ENCODE results near the gene GLS2. TPM values are rescaled to one million over a fixed set of nuclear protein-coding genes. Genes with fewer than 3 reads are reported as not detected.
"Not testable (repeated sequence)": the region's sequence is repeated elsewhere in the genome, so short reads cannot be mapped to it uniquely, and the experiment has no call there.

The GLS2 gene
- 0.13 TPM in 2 replicates for total RNA-seq

DNA sequence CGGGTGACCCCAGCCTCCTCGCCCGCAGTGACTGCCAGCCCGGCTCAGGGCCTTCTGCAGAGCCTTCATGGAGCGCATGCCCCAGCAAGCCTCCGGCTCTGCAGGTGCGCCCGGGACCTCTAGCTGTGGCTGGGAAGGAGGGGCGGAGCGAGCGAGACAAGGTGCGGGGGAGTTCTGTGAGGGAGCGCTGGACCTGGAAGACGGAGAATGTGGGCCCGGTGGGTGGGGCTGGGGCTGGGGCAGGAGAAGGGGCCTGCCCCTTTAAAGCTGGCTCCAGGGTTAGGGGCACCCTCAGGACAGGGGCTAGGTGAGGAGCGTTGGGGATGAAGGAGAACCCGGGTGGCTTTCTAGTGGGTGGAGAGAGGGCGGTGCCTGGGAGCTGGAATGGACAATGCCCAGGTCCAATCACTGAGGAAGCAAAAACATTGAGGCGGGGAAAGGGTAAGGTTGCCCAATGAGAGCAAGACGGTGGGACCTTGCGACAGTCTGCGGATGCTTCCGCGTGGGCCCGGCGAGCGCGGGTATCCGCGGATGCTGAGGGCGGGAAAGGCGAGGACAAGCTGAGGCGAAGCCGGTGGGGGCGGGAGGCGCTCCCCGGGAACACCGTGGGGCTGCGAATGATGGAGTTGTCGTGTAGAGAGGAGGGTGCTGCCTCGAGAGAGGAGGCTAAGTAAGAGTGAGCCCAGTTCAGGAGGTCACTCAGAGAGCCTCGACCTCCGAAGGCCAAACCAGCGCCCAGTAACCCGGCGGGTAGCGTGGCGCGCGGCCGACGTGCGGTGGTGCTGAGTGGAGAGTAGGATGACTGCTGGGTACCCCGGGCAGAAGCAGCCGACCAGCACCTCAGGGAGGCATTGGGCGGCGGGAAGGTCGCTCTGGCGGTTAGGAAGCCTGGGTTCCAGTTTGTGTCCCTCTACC, at the start of gene GLS2:
Gene GLS2 (minus strand): TSS at position 121 of the 915 bp plus-strand sequence. CDS start 43 bp downstream, at position 78.
- DNase-seq (ENCODE audit: low read depth in 2 of 2), result peak; percentile 59 to 71

DNA sequence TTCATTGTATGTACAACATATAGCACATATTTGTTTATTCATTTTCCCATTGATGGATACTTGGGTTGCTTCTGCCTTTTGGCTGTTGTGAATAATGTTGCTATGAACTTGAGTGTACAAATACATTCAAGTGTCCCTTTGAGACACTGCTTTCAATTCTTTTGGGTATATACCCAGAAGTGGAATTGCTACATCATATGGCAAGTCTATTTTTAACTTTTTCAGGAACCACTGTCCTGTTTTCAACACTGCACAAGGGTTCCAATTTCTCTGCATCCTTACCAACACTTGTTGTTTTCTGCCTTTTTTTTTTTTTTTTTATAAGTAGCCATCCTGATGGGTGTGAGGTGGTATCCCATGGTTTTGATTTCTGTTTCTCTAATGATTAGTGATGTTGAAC, 49.6 kb upstream of the GLS2 start:
- no peak for DNase-seq (ENCODE audit: low read depth in 2 of 2)

DNA sequence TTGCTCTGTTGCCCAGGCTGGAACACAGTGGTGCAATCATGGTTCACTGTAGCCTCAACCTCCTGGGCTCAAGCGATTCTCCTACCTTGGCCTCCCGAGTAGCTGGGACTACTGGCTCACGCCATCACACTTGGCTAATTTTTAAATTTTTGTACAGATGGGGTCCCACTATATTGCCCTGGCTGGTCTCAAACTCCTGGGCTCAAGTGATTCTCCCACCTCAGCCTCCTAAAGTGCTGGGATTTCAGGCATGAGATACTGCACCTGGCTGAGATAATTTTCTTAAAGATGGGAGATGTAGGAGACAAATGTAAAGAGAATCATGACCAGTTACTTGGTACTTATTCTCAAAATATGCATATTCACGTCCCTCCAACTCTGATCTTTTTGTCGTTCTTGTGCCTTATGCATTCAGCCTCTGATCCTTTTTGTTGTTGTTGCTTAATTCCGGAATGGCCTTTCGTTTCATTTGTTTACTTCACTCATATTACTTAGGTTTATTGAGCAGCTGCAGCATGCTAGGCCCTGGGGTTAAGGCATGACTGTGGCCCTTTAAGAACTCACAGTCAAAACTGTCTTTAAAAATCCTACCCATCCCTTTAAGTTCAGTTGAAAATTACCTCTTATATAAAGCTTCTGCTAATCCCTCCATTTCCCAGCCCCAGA, 42.6 kb upstream of the GLS2 start:
- no peak for DNase-seq (ENCODE audit: low read depth in 2 of 2)

DNA sequence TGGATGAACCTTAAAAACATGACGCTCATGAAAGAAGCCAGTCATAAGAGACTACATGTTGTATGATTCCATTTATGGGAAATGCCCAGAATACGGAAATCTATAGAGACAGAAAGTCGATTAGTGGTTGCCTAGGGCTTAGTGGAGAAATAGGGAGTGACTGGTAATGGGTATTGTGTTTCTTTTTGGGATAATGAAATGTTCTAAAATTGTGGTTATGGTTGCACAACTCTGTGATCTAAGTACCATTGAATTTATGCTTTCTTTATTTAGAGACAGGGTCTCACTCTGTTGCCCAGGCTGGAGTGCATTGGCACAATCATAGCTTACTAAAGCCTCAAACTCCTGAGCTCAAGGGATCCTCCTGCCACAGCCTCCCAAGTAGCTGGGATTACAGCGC, 41.7 kb upstream of the GLS2 start:
- no peak for DNase-seq (ENCODE audit: low read depth in 2 of 2)

DNA sequence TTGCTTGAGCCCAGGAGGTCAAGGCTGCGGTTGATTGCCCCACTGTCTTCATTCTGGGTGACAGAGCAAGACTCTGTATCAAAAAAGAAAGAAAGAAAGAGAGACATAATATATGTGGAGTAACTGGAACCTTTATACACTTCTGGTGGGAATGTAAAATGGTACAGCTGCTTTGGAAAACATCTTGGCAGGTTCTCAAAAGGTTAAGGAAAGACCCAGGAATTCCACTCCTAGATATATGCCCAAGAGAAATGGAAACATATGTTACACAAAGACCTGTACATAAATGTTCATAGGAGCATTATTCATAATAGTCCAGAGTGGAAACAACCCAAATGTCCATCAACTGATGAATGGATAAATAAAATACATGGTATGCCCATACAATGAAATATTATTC, 40.9 kb upstream of the GLS2 start:
- no peak for DNase-seq (ENCODE audit: low read depth in 2 of 2)

DNA sequence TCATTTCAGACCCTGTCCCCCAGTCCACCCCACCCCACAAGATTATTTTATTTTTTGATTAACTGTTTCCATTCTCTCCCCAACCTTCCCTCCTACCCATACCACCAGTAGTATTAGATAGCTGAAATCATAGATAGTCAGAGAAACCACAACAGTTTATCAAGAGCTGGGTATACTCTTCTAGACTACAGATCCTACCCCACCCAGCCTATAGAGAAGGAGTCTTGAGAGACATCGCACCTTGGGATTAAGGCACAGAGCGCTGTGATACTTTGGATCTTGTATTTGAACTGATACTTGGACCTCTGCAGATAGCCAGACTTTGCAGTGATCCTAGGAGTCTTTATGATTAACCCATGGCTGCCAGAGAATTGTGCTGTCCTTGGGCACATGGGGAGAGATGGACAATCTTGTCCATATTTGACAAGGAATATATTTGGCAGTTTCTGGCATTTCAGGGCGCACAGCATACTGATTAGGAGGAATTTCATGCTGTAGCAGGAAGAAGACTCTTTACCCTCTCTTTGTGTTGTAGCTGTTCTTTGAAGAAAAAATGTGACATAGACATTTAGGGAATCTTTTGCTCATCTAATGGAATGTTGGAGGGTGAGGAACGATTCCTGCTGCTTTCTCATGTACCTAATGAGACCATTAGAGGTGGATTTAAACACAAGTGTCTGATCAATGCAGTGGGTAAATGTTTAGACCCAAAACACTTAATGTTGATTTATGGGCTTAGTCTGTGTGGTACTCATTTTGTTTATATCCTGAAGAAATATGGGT, 34.6 kb upstream of the GLS2 start:
- peak in 1 of 2 donors; percentile 20 for DNase-seq (ENCODE audit: low read depth in 2 of 2)

DNA sequence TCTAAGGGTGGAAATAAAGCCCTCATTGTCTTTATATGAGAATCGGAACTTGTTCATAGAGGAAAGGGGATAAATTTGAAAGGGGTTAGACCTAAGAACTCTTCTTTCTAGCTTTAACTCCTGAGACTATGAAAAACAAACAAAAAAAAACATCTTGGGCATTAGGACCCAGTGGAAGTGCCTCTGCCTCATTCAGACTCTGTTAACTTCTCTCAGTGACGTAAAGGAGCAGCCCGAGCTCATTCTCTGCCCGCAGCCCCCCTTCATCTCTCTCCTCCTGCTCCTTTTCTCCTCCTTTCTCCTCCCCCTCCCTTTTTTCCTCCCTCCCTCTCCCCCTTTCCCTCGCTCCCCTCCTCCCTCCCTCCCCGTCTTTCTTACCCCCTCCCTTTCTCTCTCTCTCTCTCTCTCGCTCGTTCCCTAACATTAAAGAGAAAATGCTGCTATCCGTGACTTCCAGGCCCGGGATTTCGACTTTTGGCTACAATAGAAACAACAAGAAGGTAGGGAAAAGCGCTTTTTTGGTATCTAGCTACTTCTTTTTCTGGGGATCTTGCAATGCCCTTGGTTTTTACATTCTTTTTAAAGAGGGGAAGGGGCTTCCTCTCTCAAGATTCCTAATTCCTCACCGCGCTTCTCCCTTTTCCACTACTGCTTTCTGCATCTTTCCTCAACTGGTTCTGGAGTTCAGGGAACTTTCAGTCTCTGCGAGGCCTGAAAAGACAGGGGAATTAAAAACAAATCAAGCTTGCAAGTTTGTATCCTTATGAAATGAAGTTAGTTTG, 33.8 kb upstream of the GLS2 start, which contains the start of gene RBMS2:
Gene RBMS2 (plus strand): TSS at position 231 of the 782 bp plus-strand sequence. CDS start 204 bp downstream, at position 435.
- DNase-seq (ENCODE audit: low read depth in 2 of 2), result peak; percentile 58 to 93

DNA sequence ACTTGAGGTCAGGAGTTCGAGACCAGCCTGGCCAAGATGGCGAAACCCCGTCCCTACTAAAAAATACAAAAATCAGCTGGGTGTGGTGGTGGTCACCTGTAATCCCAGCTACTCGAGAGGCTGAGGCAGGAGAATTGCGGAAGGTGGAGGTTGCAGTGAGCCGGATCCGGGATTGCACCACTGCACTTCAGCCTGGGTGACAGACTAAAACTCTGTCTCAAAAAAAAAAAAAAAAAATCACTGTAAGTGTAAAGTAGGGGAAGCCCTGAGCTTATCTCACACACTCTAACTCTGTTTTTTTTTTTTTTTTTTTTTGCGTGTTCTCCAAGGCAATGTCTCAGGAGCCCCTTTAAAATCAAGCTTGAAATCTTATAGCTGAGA, 33.2 kb upstream of the GLS2 start:
- DNase-seq (ENCODE audit: low read depth in 2 of 2), result no peak

DNA sequence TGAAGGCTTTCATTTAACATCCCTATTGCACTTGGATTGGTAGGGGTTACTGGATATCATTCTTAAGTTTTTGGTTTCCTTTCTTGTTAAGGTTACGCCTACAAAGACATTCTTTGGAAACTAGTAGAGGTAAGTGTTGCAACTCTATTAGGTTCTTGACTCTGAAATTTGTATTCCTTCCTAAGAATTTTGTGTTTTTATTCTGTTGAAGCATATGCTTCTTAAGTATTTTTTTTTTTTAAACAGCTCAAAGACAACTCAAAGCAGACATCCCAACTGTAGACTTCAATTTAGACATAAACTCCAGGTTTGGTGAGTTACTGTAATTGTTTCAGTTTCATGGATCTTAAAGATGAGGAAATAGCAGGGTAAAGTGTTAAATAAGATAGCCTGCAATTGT, 32.5 kb upstream of the GLS2 start:
- DNase-seq (ENCODE audit: low read depth in 2 of 2), result peak in 1 of 2 donors; percentile 5

DNA sequence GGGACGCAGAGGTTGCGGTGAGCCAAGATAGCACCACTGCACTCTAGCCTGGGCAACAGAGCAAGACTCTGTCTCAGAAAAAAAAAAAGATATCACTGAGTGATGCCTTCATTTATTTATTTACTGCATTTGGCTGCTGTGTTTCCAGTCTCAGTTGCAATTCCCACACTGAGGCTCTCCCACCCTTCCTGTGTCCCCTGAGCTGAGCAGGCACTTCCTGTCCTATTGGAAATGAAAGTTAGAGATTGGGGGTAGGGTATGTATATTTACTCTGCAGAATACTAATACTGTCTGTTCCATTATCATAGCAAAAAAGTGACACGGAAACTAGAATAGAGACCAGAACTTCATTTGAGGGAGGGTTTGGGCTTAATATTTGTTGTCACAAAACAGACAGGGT, 32.1 kb upstream of the GLS2 start:
- DNase-seq (ENCODE audit: low read depth in 2 of 2), result peak; percentile 74 to 75

DNA sequence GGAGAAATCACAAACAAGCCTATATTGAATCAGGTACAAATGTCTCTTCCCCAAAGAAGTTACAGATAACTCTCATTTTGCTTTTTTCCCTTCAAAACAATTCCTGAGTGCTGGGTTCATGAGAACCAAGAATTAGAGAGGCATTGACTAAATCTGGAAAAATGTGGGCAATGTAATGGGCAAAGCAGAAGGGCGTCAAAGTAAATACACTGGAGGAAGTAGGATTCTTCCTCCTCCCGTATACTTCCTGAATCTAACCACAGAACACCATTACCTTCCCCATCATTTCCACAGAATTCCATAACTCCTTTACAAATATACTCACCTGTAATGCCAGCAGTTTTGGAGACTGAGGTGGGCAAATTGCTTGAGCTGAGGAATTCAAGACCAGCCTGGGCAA, 30.6 kb upstream of the GLS2 start:
- DNase-seq (ENCODE audit: low read depth in 2 of 2), result peak in 1 of 2 donors; percentile 41

DNA sequence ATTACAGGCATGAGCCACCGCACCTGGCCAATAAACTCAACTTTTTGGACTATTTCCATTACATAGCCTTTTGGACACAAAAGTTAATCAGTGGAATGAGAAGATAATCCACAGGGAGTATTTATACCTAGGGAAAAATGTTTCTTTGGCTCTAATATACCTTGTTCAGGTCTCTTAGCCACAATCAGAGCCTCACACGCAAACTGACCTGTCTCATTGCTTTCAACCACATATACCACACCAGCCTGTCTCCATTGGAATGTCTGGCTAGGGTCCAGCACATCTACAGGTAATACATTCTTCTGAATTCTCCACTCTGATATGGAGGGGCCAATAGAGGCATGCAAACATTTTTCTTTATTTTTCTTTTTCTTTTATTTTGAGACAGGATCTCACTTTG, 29.9 kb upstream of the GLS2 start:
- DNase-seq (ENCODE audit: low read depth in 2 of 2), result peak in 1 of 2 donors; percentile 10

DNA sequence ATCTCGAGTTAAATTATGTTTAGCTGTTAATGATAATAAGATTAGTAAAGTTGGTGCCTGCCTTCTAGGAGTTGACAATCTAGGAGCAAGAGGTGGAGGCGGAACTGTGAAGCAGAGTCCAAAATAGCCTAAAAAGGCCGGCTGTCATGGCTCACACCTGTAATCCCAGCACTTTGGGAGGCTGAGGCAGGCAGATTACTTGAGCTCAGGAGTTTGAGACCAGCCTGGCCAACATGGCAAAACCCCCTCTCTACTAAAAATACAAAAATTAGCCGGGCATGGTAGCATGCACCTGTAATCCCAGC, 26.0 kb upstream of the GLS2 start:
- not testable (repeated sequence) for DNase-seq (ENCODE audit: low read depth in 2 of 2)

DNA sequence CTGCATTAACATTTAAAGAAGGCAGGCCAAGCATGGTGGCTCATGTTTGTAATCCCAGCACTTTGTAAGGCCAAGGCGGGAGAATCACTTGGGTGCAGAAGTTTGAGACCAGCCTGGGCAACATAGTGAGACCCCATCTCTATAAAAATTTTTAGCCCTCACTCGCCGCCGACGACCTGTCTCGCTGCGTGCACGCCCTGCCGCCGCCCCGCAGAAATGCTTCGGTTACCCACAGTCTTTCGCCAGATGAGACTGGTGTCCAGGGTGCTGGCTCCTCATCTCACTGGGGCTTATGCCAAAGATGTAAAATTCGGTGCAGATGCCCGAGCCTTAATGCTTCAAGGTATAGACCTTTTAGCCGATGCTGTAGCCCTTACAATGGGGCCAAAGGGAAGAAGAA, 22.8 kb upstream of the GLS2 start:
- DNase-seq (ENCODE audit: low read depth in 2 of 2), result no peak

DNA sequence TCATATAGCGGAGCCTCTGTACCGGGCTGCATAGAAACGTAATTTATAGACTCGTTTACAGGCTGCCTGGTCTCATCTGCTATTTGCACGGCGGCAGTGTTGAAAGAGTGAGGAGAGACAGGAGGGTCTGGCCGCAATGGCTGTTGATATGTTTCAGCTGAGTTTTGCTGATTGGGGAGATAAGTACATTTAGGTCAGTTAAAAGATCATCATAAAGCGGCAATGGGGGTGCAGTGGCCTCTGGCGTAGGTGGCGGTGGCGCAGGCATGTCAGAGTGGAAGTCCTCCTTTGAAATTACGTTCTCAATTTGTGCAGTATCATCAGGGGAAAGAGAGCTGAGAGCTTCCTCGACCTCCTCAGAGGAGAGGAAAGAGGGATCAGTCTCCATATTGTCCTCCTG, 11.9 kb upstream of the GLS2 start:
- DNase-seq (ENCODE audit: low read depth in 2 of 2), result not testable (repeated sequence)

DNA sequence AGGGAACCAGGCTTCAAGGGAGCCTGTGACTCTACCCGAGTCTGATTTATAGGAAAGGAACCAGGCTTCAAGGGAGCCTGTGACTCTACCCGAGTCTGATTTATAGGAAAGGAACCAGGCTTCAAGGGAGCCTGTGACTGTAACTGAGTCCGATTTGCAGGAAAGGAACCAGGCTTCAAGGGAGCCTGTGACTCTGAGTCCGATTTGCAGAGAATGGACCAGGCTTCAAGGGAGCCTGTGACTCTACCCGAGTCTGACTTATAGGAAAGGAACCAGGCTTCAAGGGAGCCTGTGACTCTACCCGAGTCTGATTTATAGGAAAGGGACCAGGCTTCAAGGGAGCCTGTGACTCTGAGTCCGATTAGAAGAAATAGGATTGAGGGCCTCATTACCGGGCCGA, 11.5 kb upstream of the GLS2 start:
- DNase-seq (ENCODE audit: low read depth in 2 of 2), result not testable (repeated sequence)

DNA sequence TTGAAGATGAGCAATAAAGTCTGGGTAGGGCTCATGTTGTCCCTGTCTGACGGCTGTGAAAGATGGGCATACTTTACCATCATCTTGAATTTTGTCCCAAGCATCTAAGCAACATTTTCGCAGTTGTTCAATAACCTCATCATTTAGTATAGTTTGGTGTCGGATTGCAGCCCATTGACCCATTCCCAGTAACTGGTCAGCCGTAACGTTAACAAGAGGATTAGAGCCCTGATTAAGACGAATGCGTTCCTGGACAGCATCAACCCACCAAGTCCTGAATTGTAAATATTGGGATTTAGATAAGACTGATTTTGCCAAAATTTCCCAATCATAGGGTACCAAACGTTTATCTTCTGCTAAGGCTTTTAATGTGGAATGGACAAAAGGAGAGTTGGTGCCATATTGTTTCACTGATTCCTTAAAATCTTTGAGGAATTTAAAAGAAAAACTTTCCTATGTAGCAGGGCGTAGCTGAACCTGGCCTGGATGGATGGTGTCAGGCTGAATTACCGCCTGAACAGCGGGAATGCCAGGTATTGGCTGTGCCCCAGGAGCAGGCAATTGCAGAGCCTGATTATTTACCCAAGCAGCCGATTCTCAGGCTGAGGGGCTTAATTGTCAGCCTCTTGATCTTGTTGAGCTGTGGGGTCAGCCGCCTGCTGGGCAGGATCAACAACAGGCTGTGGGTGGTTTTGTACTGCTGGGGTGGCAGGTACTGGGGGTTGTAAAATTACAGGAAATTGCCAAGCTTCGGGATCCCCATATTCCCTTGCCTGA, 10.4 kb upstream of the GLS2 start:
- not testable (repeated sequence) for DNase-seq (ENCODE audit: low read depth in 2 of 2)

DNA sequence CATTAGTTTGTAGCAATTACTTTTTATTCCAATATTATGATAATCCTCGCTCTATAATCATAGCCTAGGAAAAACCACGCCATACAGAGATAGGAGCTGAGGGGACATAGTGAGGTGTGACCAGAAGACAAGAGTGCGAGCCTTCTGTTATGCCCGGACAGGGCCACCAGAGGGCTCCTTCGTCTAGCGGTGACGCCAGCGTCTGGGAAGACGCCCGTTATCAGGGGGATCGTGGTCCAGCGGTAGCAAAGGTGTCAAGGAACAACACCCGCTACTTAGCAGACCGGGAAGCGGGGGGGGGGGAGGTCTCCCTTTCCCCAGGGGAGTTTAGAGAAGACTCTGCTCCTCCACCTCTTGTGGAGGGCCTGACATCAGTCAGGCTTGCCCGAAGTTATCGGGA, 8.7 kb upstream of the GLS2 start:
- DNase-seq (ENCODE audit: low read depth in 2 of 2), result peak in 1 of 2 donors; percentile 24

DNA sequence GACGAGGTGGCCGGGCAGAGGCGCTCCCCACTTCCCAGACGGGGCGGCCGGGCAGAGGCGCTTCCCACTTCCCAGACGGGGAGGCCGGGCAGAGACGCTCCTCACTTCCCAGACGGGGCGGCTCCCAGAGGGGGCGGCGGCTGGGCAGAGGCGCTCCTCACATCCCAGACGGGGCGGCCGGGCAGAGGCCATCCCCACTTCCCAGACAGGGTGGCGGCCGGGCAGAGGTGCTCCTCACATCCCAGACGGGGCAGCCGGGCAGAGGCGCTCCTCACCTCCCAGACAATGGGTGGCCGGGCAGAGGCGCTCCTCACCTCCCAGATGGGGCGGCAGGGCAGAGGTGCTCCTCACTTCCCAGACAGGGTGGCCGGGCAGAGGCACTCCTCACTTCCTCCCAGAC, 6.5 kb upstream of the GLS2 start:
- not testable (repeated sequence) for DNase-seq (ENCODE audit: low read depth in 2 of 2)

DNA sequence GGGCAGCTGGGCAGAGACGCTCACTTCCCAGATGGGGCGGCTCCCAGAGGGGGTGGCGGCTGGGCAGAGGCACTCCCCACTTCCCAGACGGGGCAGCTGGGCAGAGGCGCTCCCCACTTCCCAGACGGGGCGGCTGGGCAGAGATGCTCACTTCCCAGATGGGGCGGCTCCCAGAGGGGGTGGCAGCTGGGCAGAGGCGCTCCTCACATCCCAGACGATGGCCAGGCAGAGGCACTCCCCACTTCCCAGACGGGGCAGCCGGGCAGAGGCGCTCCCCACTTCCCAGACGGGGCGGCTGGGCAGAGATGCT, 6.1 kb upstream of the GLS2 start:
- not testable (repeated sequence) for DNase-seq (ENCODE audit: low read depth in 2 of 2)
